ENCODE measurements around the gene OR52N5.
A peak's percentile ranks its signal among the peaks of the same experiment; 100 is the strongest.

OR52N5 gene

DNA sequence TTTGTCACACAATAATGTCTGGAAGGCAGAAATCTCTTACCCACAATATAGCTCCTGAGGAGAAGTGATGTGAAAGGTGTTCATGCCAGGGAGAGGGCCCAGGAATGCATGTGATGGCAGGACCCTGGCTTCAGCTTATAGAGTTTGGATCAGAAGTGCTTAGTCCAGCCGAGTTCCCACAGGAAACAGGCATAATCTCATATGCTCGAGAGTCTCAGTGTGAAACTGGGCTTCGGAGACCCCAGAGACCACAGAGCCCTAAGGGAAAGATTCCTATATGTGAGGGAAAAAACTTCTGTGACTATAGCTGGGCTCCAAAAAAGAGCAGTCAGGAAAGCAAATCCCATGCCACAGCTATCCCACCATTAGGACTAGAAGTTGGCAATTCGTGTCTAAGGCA, at the start of gene OR52N5:
TSS of gene OR52N5 (minus strand) at position 101 of the 400 bp plus-strand sequence. CDS start 4,721 bp downstream, outside the sequence.
- no peak within 1 kb of the TSS for H3K4me3 ChIP-seq (ENCODE audit: low read depth, low read length)

DNA sequence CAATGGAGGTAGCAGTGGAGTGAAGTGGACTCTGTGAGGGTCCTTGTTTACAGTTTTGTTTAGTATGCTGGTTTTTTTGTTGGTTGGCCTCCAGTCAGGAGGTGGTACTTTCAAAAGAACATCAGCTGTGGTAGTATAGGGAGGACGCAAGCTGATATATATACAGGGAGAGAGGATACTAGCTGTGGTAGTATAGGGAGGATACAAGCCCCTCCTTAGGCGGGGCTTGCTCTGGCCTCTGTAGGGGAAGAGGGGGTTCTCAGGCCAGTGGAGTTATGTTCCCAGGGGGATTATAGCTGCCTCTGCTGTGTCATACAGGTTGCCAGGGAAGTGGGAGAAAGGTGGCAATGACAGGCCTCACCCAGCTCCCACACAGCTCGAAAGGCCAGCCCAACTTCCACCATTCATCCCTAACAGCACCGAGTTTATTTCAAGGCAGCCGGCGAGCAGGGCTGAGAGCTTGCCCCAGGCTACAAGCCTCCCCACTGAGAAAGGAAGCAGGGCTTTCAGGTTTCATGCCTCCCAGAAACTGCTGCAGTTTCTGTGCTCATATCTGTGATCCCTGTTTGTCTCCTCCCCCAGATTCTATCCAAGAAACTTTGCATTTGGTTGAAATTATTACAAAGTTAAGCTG, 48.2 kb upstream of the OR52N5 start:
- TF ChIP-seq, protein P1, sequence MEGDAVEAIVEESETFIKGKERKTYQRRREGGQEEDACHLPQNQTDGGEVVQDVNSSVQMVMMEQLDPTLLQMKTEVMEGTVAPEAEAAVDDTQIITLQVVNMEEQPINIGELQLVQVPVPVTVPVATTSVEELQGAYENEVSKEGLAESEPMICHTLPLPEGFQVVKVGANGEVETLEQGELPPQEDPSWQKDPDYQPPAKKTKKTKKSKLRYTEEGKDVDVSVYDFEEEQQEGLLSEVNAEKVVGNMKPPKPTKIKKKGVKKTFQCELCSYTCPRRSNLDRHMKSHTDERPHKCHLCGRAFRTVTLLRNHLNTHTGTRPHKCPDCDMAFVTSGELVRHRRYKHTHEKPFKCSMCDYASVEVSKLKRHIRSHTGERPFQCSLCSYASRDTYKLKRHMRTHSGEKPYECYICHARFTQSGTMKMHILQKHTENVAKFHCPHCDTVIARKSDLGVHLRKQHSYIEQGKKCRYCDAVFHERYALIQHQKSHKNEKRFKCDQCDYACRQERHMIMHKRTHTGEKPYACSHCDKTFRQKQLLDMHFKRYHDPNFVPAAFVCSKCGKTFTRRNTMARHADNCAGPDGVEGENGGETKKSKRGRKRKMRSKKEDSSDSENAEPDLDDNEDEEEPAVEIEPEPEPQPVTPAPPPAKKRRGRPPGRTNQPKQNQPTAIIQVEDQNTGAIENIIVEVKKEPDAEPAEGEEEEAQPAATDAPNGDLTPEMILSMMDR (IDR thresholded peaks at IDR 0.05; ENCODE audit: low read depth, low read length, missing control alignments): no peak
- H3K4me3 ChIP-seq (ENCODE audit: low read depth, low read length): no peak overlapping the region
- no peak for DNase-seq (ENCODE audit: low read depth)

More for the DNA sequence above, at the start of gene OR52N5:
- TF ChIP-seq, protein P1 (IDR thresholded peaks at IDR 0.05; ENCODE audit: low read depth, low read length, missing control alignments): no peak
- DNase-seq (ENCODE audit: low read depth): no peak

DNA sequence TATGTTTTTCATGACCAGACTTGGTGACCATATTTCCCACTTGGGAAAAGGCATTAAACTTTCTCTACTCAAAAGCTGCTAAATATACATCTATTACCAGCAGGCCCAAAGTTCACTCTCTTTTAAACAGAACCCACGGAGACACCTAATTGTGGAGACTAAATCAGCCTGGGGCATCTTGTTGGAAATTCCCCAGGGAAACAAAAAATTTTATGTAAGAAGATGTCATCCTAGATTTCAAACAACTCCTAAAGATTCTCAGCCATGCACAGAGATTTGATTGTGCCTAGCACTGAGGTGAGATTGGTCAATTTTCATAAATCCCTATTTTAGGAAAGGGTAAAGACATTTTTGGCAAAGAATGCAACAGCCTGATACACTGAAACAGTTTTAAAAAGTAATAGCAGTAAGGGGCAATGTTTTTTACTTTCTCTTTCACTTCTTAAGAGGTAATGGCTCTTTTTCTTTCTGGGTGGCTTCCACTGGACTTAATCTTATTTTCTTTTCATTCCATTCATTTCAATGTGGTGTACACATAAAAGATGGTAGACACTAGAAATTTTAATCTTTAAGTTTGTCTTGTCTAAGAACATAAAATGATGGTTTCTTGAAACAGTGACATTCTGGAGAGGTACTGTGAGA, 35.2 kb upstream of the OR52N5 start:
- no peak for DNase-seq (ENCODE audit: low read depth)
- no peak overlapping the region; the same call in 1 of the 2 replicates for H3K4me3 ChIP-seq (ENCODE audit: low read depth, low read length)
- TF ChIP-seq, protein P1 (IDR thresholded peaks at IDR 0.05; ENCODE audit: low read depth, low read length, missing control alignments): no peak

DNA sequence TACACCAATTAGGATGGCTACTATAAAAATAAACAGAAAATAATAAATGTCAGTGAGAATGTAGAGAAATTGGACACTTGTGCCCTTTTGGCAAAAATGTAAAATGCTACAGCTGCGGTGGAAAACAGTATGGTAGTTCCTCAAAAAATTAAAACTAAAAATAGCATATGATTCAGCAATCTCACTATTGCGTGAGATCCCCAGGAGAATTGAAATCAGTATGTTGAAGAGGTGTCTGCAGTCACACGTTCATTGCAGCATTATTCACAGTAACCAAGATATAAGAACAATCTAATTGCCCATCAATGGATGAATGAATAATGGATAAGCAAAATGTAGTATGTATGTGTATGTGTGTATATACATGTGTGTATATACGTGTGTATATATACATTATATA, 32.4 kb upstream of the OR52N5 start:
- TF ChIP-seq, protein P1 (IDR thresholded peaks at IDR 0.05; ENCODE audit: low read depth, low read length, missing control alignments): no peak
- H3K4me3 ChIP-seq (ENCODE audit: low read depth, low read length): no peak overlapping the region
- DNase-seq (ENCODE audit: low read depth): no peak

DNA sequence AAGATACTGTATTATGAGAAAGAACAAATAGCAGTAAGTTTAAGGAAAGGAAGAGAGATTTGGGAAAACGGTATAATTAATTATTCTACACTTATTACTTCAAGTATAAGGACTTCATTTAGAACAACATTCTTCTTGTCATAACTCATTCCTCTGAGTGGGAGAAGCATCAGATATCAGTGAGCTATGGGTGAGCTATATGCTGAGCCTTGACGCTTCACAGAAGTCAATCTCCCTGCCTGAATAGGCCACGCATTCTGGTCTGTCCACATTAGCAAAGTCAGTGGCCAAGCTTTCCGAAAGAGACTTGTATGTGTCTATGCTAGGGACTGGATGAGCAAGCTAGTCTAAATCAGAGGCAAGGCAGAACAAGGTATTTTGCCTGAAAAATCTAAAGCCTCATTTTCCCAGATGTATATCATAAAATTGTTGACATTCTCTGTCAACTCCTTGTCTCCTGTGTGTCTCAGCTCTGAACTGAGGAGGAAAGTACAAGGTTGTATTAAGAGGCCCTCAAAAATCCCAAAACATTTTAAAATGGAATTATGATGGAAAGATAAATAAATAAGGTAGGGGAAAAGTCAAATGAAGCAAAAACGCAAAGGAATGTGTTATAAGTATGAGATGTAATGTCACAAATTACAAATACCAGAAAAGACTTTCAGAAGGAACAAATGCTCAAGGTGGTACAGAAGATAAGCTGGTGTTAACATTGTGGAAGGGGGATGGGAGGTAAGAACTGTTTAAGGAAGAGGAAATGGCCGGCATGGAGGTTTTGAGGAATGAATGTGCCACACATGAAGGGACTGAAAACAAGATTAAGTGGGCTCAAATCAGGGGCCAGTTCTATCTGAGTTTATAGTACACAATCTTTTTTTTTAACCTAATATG, 27.0 kb upstream of the OR52N5 start:
- H3K4me3 ChIP-seq (ENCODE audit: low read depth, low read length): no peak overlapping the region
- TF ChIP-seq, protein P1 (IDR thresholded peaks at IDR 0.05; ENCODE audit: low read depth, low read length, missing control alignments): no peak
- DNase-seq (ENCODE audit: low read depth): no peak

DNA sequence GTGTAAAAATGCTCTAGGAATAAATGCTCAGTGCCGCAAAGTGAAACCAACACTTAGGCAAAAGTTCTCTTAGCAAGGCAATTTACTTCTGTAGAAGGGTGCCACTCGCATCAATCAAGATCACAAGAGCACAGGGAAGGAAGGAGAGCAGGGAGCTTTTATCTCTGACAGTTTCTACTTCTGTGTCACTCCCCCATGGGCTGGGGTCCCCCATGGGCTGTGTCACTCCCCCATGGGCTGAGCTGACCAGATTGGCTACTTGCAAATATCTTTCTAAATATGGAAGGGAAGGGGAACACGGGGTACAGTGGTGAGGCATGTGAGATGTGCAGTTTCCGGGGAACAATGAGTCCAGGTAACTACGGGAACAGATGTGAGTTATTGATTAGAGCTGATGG, 26.0 kb upstream of the OR52N5 start:
- no peak for DNase-seq (ENCODE audit: low read depth)
- TF ChIP-seq, protein P1 (IDR thresholded peaks at IDR 0.05; ENCODE audit: low read depth, low read length, missing control alignments): no peak
- peak overlapping the region; percentile 70 for H3K4me3 ChIP-seq (ENCODE audit: low read depth, low read length)
